CD4-positive, alpha-beta T cell (primary cell): Measurements from ENCODE around the gene GDF15. TPM values are rescaled to one million over a fixed set of nuclear protein-coding genes. Genes with fewer than 3 reads are reported as not detected.

Experiments
- ATAC-seq: fragments of 200-7000 bp; cut with Tn5 transposase; one replicate; pipeline ENCODE4 v1.10.0; 2022; ENCODE audit warnings: mild to moderate bottlenecking; ENCODE audit not compliant: poor library complexity
- CTCF ChIA-PET: fragments of 350-600 bp; sonication (Branson Sonifier 250); formaldehyde crosslinking; loops from one replicate; lab custom pipeline; 2021; ENCODE audit warnings: antibody characterized with exemption, inconsistent platforms; lab: Charles Lee
- POLR2A ChIA-PET: fragments of 350-600 bp; sonication (Branson Sonifier 250); formaldehyde crosslinking; loops from one replicate; lab custom pipeline; 2021; ENCODE audit warnings: antibody characterized with exemption, inconsistent platforms; lab: Charles Lee
- DNase-seq, 14 experiments: peaks; one replicate each; pipeline ENCODE4 v3.0.0-alpha.2; 2013 to 2020; ENCODE audit warnings: mixed read lengths in 2 of 14
- H3K27ac ChIP-seq, 2 donors: one replicate each; pipeline versions ENCODE4 v1.5.1 to v1.7.0; 2013; ENCODE audit warnings: low read length in 2 of 2, low read depth in 1 of 2, mild to moderate bottlenecking in 1 of 2
- H3K27me3 ChIP-seq, 2 experiments: 1 replicate in 1 of 2; 2 replicates in 1 of 2; pipeline versions ENCODE4 v1.6.1 to v1.7.0; 2013; ENCODE audit warnings: low read length in 2 of 2, control low read depth in 1 of 2, mild to moderate bottlenecking in 1 of 2, moderate library complexity in 1 of 2; ENCODE audit not compliant: insufficient read depth in 2 of 2, control insufficient read depth in 1 of 2
- H3K36me3 ChIP-seq: one replicate; pipeline ENCODE4 v1.6.1; 2013; ENCODE audit warnings: low read length, control low read depth; ENCODE audit not compliant: insufficient read depth
- H3K4me1 ChIP-seq: one replicate; pipeline ENCODE4 v1.6.1; 2013; ENCODE audit warnings: low read length, control low read depth; ENCODE audit not compliant: insufficient read depth
- H3K4me3 ChIP-seq: one replicate; pipeline ENCODE4 v1.5.1; 2013; ENCODE audit warnings: mild to moderate bottlenecking, low read length, moderate library complexity
- H3K9me3 ChIP-seq, 2 experiments: 1 replicate in 1 of 2; 2 replicates in 1 of 2; pipeline versions ENCODE4 v1.6.1 to v1.7.0; 2013; ENCODE audit warnings: low read length in 2 of 2, mild to moderate bottlenecking in 2 of 2, control low read depth in 1 of 2, moderate library complexity in 1 of 2; ENCODE audit not compliant: control insufficient read depth in 1 of 2, insufficient read depth in 1 of 2
- H3K27ac Mint-ChIP-seq: one replicate; pipeline ENCODE4 v1.8.0; 2020; ENCODE audit warnings: mixed read lengths
- H3K27me3 Mint-ChIP-seq: one replicate; pipeline ENCODE4 v1.8.0; 2021; ENCODE audit warnings: mixed read lengths
- H3K36me3 Mint-ChIP-seq: one replicate; pipeline ENCODE4 v1.8.0; 2021; ENCODE audit warnings: low read depth, mixed read lengths
- H3K4me1 Mint-ChIP-seq: one replicate; pipeline ENCODE4 v1.8.0; 2021; ENCODE audit warnings: low read depth, mixed read lengths
- H3K4me3 Mint-ChIP-seq: one replicate; pipeline ENCODE4 v1.8.0; 2020; ENCODE audit warnings: mild to moderate bottlenecking, mixed read lengths
- H3K9me3 Mint-ChIP-seq: one replicate; pipeline ENCODE4 v1.8.0; 2020; ENCODE audit warnings: mixed read lengths
- intact Hi-C, 2 experiments: fragments of 100-400 bp; cut with DNase I in 1 of 2; cut with micrococcal nuclease in 1 of 2; formaldehyde crosslinking; loops; one replicate each; pipeline versions ENCODE4 v1.15.1 to v1.9.0; 2023 to 2025; cut with DNase I, micrococcal nuclease
- total RNA-seq, 174 experiments: library from RNA in 2 of 174; stranded (reverse) in 2 of 174; gene quantifications; one replicate each; pipeline ENCODE4 v1.2.3 and lab custom pipeline; 2021 to 2026
- TF ChIP-seq, protein P1 (sequence below): fragments of 200-600 bp; IDR thresholded peaks from one replicate; pipeline ENCODE4 v1.8.0; 2022; ENCODE audit warnings: antibody characterized with exemption, mild to moderate bottlenecking

Gene GDF15
- total RNA-seq, 2 experiments from 2014 or later = not detected

DNA sequence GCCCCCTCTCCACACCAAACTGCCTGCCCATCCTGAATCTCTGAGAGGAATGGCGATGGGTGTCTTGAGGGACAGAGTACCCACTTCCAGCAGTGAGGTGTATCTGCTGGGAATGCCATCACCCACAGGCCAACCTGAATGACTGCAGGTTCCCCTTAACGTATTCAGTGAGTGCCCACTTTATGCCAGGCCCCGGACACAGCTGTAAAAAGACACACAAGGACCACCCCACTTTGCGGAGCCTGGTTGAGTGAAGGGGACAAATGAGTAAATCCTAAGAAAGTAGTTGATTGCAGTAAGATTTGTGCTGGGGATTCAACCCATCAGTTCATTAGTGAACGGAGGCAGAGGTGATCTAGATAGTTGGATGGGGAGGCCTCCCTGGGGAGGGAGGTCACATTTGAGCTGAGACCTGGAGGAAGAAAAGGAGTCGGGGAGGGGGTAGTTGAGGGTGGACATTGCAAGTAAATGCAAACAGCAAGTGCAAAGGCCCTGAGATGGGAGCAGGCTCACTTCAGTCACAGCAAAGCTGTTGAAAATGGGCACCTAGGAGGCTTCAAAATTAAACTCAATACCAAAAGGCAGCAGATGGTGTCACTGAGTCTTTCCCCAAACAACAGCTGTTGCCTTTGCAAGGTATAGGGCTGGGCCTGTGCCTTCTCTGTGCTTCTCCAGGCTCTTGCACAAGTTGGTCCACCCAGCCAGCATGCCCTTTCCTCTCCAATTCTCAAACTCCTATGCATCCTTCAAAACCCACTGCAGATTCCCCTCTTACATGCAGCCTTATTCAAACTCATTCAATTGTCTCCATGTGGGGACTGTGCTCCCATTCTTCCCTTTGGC lies 4.3 kb downstream of the GDF15 start:
- ATAC-seq (no peak), DNase-seq (no peak)
- Mint-ChIP-seq H3K4me3 (peak overlapping the region; percentile 34), H3K36me3 (no peaks in the 10 kb centered on the region), H3K4me1 (peaks cover 12% of the 10 kb centered on the region), H3K9me3 (no peaks in the 10 kb centered on the region), H3K27ac (no peak overlapping the region), H3K27me3 (peaks cover 62% of the 10 kb centered on the region)
- H3K27ac ChIP-seq = no peak overlapping the region
- ChIA-PET POLR2A (interaction anchor here (2.4 kb wide), 1 partner anchor 109 kb away, joined by 12 read pairs; the partner anchor contains the start of gene JUND), CTCF (interaction anchor here (4.0 kb wide), 1 partner anchor 22 kb away, joined by 53 read pairs; no protein-coding TSS in a partner anchor)
- no peaks in the 10 kb centered on the region for H3K9me3 ChIP-seq
- TF ChIP-seq, protein P1, sequence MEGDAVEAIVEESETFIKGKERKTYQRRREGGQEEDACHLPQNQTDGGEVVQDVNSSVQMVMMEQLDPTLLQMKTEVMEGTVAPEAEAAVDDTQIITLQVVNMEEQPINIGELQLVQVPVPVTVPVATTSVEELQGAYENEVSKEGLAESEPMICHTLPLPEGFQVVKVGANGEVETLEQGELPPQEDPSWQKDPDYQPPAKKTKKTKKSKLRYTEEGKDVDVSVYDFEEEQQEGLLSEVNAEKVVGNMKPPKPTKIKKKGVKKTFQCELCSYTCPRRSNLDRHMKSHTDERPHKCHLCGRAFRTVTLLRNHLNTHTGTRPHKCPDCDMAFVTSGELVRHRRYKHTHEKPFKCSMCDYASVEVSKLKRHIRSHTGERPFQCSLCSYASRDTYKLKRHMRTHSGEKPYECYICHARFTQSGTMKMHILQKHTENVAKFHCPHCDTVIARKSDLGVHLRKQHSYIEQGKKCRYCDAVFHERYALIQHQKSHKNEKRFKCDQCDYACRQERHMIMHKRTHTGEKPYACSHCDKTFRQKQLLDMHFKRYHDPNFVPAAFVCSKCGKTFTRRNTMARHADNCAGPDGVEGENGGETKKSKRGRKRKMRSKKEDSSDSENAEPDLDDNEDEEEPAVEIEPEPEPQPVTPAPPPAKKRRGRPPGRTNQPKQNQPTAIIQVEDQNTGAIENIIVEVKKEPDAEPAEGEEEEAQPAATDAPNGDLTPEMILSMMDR = no peak
- H3K4me1 ChIP-seq = peaks cover 14% of the 10 kb centered on the region
- H3K4me3 ChIP-seq = no peak overlapping the region
- no peaks in the 10 kb centered on the region for H3K36me3 ChIP-seq
- intact Hi-C loops = no loop called here
- peaks cover 33 to 38% of the 10 kb centered on the region in 2 experiments for H3K27me3 ChIP-seq

DNA sequence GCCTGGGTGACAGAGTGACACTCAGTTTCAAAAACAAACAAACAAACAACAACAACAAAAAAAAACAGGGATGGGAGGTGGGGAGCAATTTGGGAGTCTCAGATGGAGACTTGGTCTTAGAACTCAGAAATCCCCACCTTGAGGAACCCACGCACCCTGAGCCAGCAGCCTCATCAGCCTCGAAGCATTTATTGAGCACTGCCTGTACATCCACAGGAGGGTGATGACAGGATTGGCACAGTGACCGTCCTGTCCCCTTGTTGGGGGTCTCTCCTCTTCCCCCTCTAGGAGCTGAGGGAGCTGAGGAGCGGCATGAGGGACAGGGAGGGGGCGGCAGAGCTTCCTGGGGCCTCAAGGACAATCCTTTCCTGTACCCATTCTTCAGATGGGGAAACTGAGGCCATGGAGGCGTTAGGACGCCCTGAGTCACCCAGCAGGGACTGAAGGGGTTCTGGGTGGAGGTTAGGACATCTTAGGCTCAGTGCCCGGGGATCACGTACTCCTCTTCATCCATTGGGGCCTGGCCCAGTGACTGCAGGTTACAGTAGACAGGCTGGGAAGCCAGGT lies 5.6 kb downstream of the GDF15 start:
- no peak overlapping the region for H3K4me3 Mint-ChIP-seq
- Histone ChIP-seq H3K4me1 (peaks cover 14% of the 10 kb centered on the region), H3K9me3 (peaks cover 0 to 7% of the 10 kb centered on the region in 2 experiments), H3K36me3 (no peaks in the 10 kb centered on the region), H3K27ac (no peak overlapping the region), H3K4me3 (no peak overlapping the region), H3K27me3 (peaks cover 20 to 36% of the 10 kb centered on the region in 2 experiments)
- H3K27ac Mint-ChIP-seq = no peak overlapping the region
- ChIA-PET CTCF (no interaction called here), POLR2A (no interaction called here)
- DNase-seq (no peak), ATAC-seq (no peak)
- peaks cover 51% of the 10 kb centered on the region for H3K27me3 Mint-ChIP-seq
- no peaks in the 10 kb centered on the region for H3K9me3 Mint-ChIP-seq
- no peaks in the 10 kb centered on the region for H3K36me3 Mint-ChIP-seq
- intact Hi-C loops = no loop called here
- TF ChIP-seq, protein P1 = no peak
- peaks cover 12% of the 10 kb centered on the region for H3K4me1 Mint-ChIP-seq

DNA sequence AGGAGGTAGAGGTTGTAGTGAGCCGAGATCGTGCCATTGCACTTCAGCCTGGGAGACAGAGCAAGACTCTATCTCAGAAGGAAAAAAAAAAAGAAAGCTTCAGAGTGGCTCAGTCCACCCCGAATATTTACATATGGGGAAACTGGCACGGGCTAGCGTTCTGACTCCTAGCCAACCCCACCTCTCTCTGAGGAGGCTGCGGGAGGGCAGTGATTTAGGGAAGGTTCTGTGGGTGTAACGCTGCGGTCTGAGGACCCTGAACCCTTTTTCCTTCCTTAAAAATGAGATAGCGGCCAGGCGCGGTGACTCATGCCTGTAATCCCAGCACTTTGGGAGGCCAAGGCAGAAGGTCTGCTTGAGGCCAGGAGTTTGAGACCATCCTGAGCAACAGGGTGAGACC lies 6.5 kb downstream of the GDF15 start:
- Mint-ChIP-seq H3K27ac (no peak overlapping the region), H3K9me3 (no peaks in the 10 kb centered on the region), H3K36me3 (no peaks in the 10 kb centered on the region), H3K27me3 (peaks cover 50% of the 10 kb centered on the region), H3K4me3 (no peak overlapping the region), H3K4me1 (peaks cover 10% of the 10 kb centered on the region)
- no peaks in the 10 kb centered on the region for H3K36me3 ChIP-seq
- H3K4me1 ChIP-seq = peaks cover 19% of the 10 kb centered on the region
- H3K27ac ChIP-seq = no peak overlapping the region
- peaks cover 17 to 31% of the 10 kb centered on the region in 2 experiments for H3K27me3 ChIP-seq
- DNase-seq (peak in 2 of 14 experiments; percentile 63 to 71), ATAC-seq (no peak)
- CTCF ChIA-PET = no interaction called here
- TF ChIP-seq, protein P1 = no peak
- intact Hi-C loops = no loop called here
- H3K9me3 ChIP-seq = peaks cover 0 to 7% of the 10 kb centered on the region in 2 experiments
- POLR2A ChIA-PET = interaction anchor here (0.9 kb wide), 1 partner anchor 25 kb away, joined by 4 read pairs; no protein-coding TSS in a partner anchor
- H3K4me3 ChIP-seq = peak overlapping the region; percentile 3
